Chondrocyte (in vitro differentiated cells): ENCODE results near the gene IRF2BPL. TPM values are rescaled to one million over a fixed set of nuclear protein-coding genes. Genes with fewer than 3 reads are reported as not detected.

ENCODE experiments used
- DNase-seq: peaks from one replicate; pipeline ENCODE4 v3.0.0; 2021; ENCODE audit warnings: mixed read lengths, low spot score
- H3K27ac Mint-ChIP-seq: one replicate; pipeline ENCODE4 v1.8.0; 2021; ENCODE audit warnings: mild to moderate bottlenecking, moderate library complexity, mixed read lengths; ENCODE audit not compliant: unreplicated experiment
- H3K27me3 Mint-ChIP-seq: 2 replicates; pipeline ENCODE4 v1.8.0; 2021; ENCODE audit warnings: low read depth, mixed read lengths
- H3K36me3 Mint-ChIP-seq: 2 replicates; pipeline ENCODE4 v1.8.0; 2021; ENCODE audit warnings: low read depth, mixed read lengths
- H3K4me1 Mint-ChIP-seq: 2 replicates; pipeline ENCODE4 v1.8.0; 2021; ENCODE audit warnings: low read depth, mild to moderate bottlenecking, mixed read lengths
- H3K4me3 Mint-ChIP-seq: one replicate; pipeline ENCODE4 v1.8.0; 2021; ENCODE audit warnings: mild to moderate bottlenecking, moderate library complexity, mixed read lengths; ENCODE audit not compliant: unreplicated experiment
- H3K9me3 Mint-ChIP-seq: 2 replicates; pipeline ENCODE4 v1.8.0; 2021; ENCODE audit warnings: low read depth, mixed read lengths
- total RNA-seq: library from RNA; stranded (reverse); gene quantifications from 3 replicates; pipeline ENCODE4 v1.2.1, GENCODE V29; 2021
- TF ChIP-seq, protein P1 (sequence below): fragments of 200-600 bp; sonication (generic); IDR thresholded peaks from 2 replicates; pipeline ENCODE4 v1.5.0; 2021; ENCODE audit warnings: antibody characterized with exemption, mild to moderate bottlenecking, moderate library complexity

IRF2BPL gene
- total RNA-seq, 1 donor from 2014 or later = 56.0 TPM

GRCh38 chr14:76976240-76977005 is 52.1 kb downstream of the IRF2BPL start:
- TF ChIP-seq, protein P1, sequence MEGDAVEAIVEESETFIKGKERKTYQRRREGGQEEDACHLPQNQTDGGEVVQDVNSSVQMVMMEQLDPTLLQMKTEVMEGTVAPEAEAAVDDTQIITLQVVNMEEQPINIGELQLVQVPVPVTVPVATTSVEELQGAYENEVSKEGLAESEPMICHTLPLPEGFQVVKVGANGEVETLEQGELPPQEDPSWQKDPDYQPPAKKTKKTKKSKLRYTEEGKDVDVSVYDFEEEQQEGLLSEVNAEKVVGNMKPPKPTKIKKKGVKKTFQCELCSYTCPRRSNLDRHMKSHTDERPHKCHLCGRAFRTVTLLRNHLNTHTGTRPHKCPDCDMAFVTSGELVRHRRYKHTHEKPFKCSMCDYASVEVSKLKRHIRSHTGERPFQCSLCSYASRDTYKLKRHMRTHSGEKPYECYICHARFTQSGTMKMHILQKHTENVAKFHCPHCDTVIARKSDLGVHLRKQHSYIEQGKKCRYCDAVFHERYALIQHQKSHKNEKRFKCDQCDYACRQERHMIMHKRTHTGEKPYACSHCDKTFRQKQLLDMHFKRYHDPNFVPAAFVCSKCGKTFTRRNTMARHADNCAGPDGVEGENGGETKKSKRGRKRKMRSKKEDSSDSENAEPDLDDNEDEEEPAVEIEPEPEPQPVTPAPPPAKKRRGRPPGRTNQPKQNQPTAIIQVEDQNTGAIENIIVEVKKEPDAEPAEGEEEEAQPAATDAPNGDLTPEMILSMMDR = no peak
- no peak for DNase-seq
- H3K4me3 Mint-ChIP-seq = no peak overlapping the region
- no peaks in the 10 kb centered on the region for H3K36me3 Mint-ChIP-seq
- H3K27me3 Mint-ChIP-seq = no peaks in the 10 kb centered on the region
- peaks cover 3% of the 10 kb centered on the region for H3K9me3 Mint-ChIP-seq
- no peak overlapping the region for H3K27ac Mint-ChIP-seq
- no peaks in the 10 kb centered on the region for H3K4me1 Mint-ChIP-seq

- Mint-ChIP-seq H3K27me3 (no peaks in the 10 kb centered on the region), H3K4me1 (no peaks in the 10 kb centered on the region), H3K36me3 (no peaks in the 10 kb centered on the region), H3K4me3 (no peak overlapping the region), H3K27ac (no peak overlapping the region), H3K9me3 (no peaks in the 10 kb centered on the region)
- TF ChIP-seq, protein P1 = no peak
- no peak for DNase-seq
Observed at GRCh38 chr14:76975812-76976211, 52.7 kb downstream of the IRF2BPL start.

DNA sequence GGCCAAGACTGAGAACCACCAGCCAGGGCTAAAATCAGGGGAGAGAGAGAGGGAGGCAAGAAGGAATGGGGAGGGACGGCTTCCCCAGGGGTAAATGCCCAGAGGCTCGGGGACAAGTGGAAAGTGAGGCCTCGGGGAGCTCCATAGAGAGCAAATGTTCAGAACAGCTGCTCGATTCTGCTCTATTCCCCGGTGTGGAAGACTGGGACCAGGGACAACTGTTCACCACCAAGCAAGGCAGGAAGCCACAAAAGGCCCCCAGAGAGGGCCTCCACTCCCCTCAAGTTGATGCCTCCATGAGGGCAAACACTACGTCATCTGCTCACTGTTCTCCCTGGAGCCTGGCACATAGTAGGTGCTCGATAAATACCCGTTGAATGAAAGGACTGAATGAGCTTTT is 53.5 kb downstream of the IRF2BPL start:
- TF ChIP-seq, protein P1 = no peak
- DNase-seq = no peak
- no peaks in the 10 kb centered on the region for H3K4me1 Mint-ChIP-seq
- H3K27me3 Mint-ChIP-seq = no peaks in the 10 kb centered on the region
- H3K9me3 Mint-ChIP-seq = no peaks in the 10 kb centered on the region
- no peak overlapping the region for H3K27ac Mint-ChIP-seq
- no peaks in the 10 kb centered on the region for H3K36me3 Mint-ChIP-seq
- H3K4me3 Mint-ChIP-seq = no peak overlapping the region

Other genes starting within 250 kb of the IRF2BPL start
- 8.6 to 13.8 TPM (median 9.6 TPM) in 3 replicates for gene ANGEL1, start 215.8 kb downstream of the IRF2BPL start, total RNA-seq
- not detected in 3 replicates for gene LRRC74A, start 202.3 kb downstream of the IRF2BPL start, total RNA-seq
- gene CIPC, start 69.5 kb upstream of the IRF2BPL start, total RNA-seq = 9.7 to 11.0 TPM (median 10.0 TPM) in 3 replicates
- gene ZDHHC22, start 113.1 kb upstream of the IRF2BPL start, total RNA-seq = 0.13 to 0.30 TPM (median 0.15 TPM) in 3 replicates
- gene TMEM63C, start 153.1 kb upstream of the IRF2BPL start, total RNA-seq = 7.6 to 10.3 TPM (median 8.7 TPM) in 3 replicates
- not detected in 3 replicates for gene NGB, start 242.5 kb upstream of the IRF2BPL start, total RNA-seq